ENCODE data around the gene SELENOV.

The SELENOV gene

GRCh38 chr19:39520541-39521484, 5.9 kb downstream of the SELENOV start:
- no peak for DNase-seq (ENCODE audit: low read depth in 2 of 2)

- no peak for DNase-seq (ENCODE audit: low read depth in 2 of 2)
Measured at GRCh38 chr19:39524495-39524894, 9.6 kb downstream of the SELENOV start.

GRCh38 chr19:39525205-39525604, 10.3 kb downstream of the SELENOV start:
- DNase-seq (ENCODE audit: low read depth in 2 of 2): no peak

- DNase-seq (ENCODE audit: low read depth in 2 of 2): no peak
Measured at GRCh38 chr19:39531834-39532232, 16.9 kb downstream of the SELENOV start.

DNA sequence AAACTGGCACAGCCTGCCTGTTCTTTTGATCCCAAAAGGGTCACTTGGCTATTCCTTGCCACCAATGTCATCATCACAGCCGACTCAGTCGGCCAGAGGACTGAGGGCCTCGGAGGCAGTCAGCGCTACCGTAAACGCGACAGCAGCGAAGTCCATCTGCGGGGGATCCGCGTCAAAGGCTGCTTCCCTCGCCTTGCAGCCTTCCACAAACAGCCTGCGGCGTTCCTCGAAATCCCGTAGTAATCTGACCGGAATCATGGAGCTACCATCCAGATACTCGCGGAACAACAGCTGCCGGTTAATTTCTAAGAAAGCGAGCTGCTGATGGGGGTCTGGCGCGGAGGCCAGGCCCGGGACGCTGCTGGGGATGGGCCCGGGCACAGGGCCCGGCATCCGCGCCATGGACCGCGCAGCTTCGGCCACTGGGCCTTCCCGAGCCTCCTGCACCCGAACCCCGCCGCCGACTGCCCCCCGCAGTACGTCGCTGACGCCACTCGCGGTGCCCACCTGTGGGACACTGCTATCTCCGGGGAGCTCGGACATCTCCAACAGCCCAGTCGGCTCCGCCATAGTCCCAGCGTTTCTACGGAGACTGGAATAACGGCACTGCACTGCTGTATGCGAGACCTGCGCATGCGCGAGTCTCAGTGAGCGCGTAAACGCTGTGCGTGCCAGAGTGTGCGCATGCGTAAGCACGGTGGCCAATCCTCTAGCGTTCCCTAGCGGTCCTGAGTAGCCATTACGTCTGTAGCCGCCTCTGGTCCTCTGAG, 17.5 kb downstream of the SELENOV start, which contains the start of gene EID2B:
EID2B (minus strand) TSS at position 620 of the 770 bp plus-strand sequence; CDS start at position 570, 50 bp downstream.
- DNase-seq (ENCODE audit: low read depth in 2 of 2): peak; percentile 81 to 85

GRCh38 chr19:39533003-39533512, 18.1 kb downstream of the SELENOV start:
- DNase-seq (ENCODE audit: low read depth in 2 of 2): no peak

GRCh38 chr19:39533791-39534190, 18.9 kb downstream of the SELENOV start:
- DNase-seq (ENCODE audit: low read depth in 2 of 2): no peak

GRCh38 chr19:39539165-39539517, 24.2 kb downstream of the SELENOV start:
- peak in 1 of 2 experiments; percentile 4 for DNase-seq (ENCODE audit: low read depth in 2 of 2)

GRCh38 chr19:39539518-39540332, 24.8 kb downstream of the SELENOV start, which contains the start of gene EID2:
EID2 (minus strand) TSS chr19:39540161; CDS start chr19:39540079, 82 bp downstream.
- DNase-seq (ENCODE audit: low read depth in 2 of 2): peak; percentile 74 to 76

DNA sequence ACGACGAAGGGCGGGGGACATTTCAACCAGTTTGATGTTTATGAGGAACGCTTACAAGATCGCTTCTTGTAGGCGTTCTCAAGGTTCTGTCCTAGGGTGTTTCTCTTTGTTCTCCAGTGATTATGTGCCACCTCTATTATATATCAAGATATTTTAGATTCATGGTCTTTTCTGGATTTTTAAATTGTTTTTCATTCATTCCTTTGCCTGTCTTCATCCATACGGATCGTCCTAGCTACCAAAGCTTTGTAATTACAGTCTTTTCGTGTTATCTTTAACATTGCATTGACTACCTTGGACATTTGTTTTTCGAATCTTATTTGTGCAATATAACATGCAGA, 25.4 kb downstream of the SELENOV start:
- no peak for DNase-seq (ENCODE audit: low read depth in 2 of 2)

DNA sequence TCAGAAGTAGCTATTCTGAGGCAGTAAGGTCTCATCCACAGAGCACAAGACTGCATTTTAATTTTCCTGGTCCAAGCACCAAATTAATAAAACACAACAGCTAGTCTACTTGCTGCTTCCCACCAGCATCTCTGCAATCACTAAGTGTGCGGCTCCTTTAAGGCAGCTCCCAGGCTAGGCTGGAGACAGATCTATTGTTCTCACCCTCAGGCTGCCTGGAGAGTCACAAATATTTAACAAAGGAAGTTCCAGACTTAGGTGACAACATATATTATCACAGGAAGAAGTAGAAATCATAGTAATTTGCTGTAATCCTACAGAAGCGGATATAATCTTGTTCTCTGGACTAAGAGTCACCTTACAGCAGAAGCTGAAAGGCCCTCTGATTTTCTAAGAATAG, 27.3 kb downstream of the SELENOV start:
- DNase-seq (ENCODE audit: low read depth in 2 of 2): no peak

- DNase-seq (ENCODE audit: low read depth in 2 of 2): no peak
Measured at GRCh38 chr19:39543477-39543857, 28.5 kb downstream of the SELENOV start.

- DNase-seq (ENCODE audit: low read depth in 2 of 2): peak in 1 of 2 experiments; percentile 4
Measured at GRCh38 chr19:39544226-39544903, 29.4 kb downstream of the SELENOV start.

DNA sequence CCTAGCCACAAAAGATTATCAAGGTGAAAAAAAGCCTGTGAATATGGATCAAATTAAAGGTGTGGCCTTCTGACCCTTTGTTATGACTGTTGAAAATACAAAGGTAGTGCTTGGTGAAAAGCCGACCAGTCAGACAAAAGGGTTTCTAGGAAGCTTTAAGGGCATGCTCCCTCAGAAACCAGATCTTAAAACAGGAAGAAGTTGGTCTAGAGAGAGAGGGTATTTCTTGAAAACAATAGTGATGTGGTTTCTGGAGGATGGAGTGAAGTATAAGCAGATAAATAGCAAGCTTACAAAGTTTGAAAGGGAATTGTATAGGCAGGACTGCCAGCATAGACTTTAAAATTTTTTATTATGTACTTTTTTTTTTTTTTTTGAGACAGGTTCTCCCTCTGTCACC, 30.0 kb downstream of the SELENOV start:
- DNase-seq (ENCODE audit: low read depth in 2 of 2): no peak

DNA sequence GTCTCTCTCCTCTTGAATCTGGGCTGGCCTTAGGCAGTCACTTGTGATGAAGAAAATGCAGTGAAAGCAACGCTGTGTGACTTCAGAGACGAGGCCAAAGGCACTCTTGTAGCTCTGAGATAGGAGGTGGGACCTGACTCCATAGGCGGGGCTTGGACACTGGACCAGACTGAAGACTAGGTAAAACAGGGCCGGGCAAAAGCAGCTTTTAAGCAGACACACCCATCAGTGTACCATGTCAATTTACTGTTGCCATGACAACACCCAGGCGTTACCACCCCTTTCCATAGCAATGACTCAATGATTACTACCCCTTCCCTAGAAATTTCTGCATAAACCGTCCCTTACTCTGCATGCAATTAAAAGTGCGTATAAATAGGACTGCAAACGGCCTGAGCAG, 31.7 kb downstream of the SELENOV start:
- no peak for DNase-seq (ENCODE audit: low read depth in 2 of 2)

DNA sequence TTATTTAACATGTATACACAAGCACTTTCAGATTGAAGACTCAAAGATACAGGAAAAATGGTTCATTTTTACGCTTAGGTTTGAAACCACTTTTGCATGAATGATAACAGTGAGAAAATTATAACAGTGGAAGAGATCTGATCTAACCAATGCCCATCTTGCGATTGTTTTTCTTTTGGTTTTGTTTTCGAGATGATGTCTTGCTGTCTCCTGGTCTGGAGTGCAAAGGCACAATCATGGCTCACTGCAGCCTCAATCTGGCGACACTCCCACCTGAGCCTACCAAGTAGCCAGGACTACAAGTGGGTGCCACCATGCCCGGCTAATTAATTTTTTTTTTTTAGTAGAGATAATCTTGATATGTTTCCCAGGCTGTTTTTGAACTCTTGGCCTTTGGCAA, 35.3 kb downstream of the SELENOV start:
- DNase-seq (ENCODE audit: low read depth in 2 of 2): no peak

- no peak for DNase-seq (ENCODE audit: low read depth in 2 of 2)
Measured at GRCh38 chr19:39553082-39553652, 38.2 kb downstream of the SELENOV start.

- no peak for DNase-seq (ENCODE audit: low read depth in 2 of 2)
Measured at GRCh38 chr19:39554701-39555311, 39.9 kb downstream of the SELENOV start.

DNA sequence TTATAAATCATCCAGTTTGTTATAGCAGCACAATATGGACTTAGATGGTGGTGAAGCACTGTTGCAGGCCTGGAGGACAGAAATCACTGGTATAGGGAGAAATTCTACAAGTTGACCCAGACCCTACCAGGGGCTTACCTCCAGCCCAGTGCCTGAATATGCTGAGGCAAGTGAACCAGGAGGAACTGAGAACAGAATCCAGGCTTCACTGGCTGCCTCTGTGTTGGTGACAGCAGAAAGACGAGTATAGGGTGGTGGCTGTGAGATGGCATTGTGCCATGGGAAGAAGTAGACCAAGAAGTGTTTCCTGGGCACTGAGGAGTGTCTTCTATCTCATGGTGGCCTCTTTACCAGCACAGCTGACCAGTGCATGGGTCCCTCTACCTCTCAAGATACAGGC, 40.9 kb downstream of the SELENOV start:
- no peak for DNase-seq (ENCODE audit: low read depth in 2 of 2)

Data from fibroblast of skin of left biceps (primary cell).